ENCODE data around the gene PCMTD2. TPM values are rescaled to one million over a fixed set of nuclear protein-coding genes. Genes with fewer than 3 reads are reported as not detected.

PCMTD2 gene
- total RNA-seq (2014; rRNA removed; shearing (Covaris generic); ENCODE audit: low replicate concordance), result 42.4 and 79.3 TPM in 2 replicates

GRCh38 chr20:64255361-64256281 lies at the start of gene PCMTD2:
Gene PCMTD2 (plus strand): TSS chr20:64255748. CDS start chr20:64259966, 4,218 bp downstream.
- Histone ChIP-seq H3K4me3 (peak within 1 kb of the TSS; percentile 97), H3K27me3 (peaks cover 7% of the 10 kb centered on the region), H3K9me3 (no peaks in the 10 kb centered on the region), H3K36me3 (no peaks in the 10 kb centered on the region)
- DNase-seq, result peak; percentile 84

- no peaks in the 10 kb centered on the region for H3K9me3 ChIP-seq
- H3K36me3 ChIP-seq, result no peaks in the 10 kb centered on the region
- no peak overlapping the region for H3K4me3 ChIP-seq
- no peaks in the 10 kb centered on the region for H3K27me3 ChIP-seq
- no peak for DNase-seq
Observed at GRCh38 chr20:64206614-64207013, 48.9 kb upstream of the PCMTD2 start.

GRCh38 chr20:64207641-64208590 lies 47.6 kb upstream of the PCMTD2 start:
- DNase-seq, result no peak
- no peaks in the 10 kb centered on the region for H3K27me3 ChIP-seq
- no peak overlapping the region for H3K4me3 ChIP-seq
- H3K9me3 ChIP-seq, result no peaks in the 10 kb centered on the region
- no peaks in the 10 kb centered on the region for H3K36me3 ChIP-seq

- H3K4me3 ChIP-seq, result no peak overlapping the region
- H3K36me3 ChIP-seq, result no peaks in the 10 kb centered on the region
- no peaks in the 10 kb centered on the region for H3K9me3 ChIP-seq
- no peak for DNase-seq
- H3K27me3 ChIP-seq, result no peaks in the 10 kb centered on the region
Observed at GRCh38 chr20:64209148-64209547, 46.4 kb upstream of the PCMTD2 start.

- no peak for DNase-seq
- Histone ChIP-seq H3K4me3 (no peak overlapping the region), H3K27me3 (no peaks in the 10 kb centered on the region), H3K36me3 (no peaks in the 10 kb centered on the region), H3K9me3 (no peaks in the 10 kb centered on the region)
Observed at GRCh38 chr20:64210656-64211369, 44.7 kb upstream of the PCMTD2 start.

- H3K27me3 ChIP-seq, result no peaks in the 10 kb centered on the region
- no peaks in the 10 kb centered on the region for H3K9me3 ChIP-seq
- no peak overlapping the region for H3K4me3 ChIP-seq
- no peaks in the 10 kb centered on the region for H3K36me3 ChIP-seq
- DNase-seq, result no peak
Observed at GRCh38 chr20:64211874-64212658, 43.5 kb upstream of the PCMTD2 start.

GRCh38 chr20:64212755-64213154 lies 42.8 kb upstream of the PCMTD2 start:
- peak; percentile 38 for DNase-seq
- no peaks in the 10 kb centered on the region for H3K27me3 ChIP-seq
- H3K9me3 ChIP-seq, result no peaks in the 10 kb centered on the region
- H3K36me3 ChIP-seq, result no peaks in the 10 kb centered on the region
- H3K4me3 ChIP-seq, result no peak overlapping the region

- Histone ChIP-seq H3K27me3 (no peaks in the 10 kb centered on the region), H3K36me3 (no peaks in the 10 kb centered on the region)
Observed at GRCh38 chr20:64214113-64214512, 41.4 kb upstream of the PCMTD2 start.

GRCh38 chr20:64214952-64215351 lies 40.6 kb upstream of the PCMTD2 start:
- Histone ChIP-seq H3K9me3 (no peaks in the 10 kb centered on the region), H3K27me3 (no peaks in the 10 kb centered on the region), H3K4me3 (no peak overlapping the region), H3K36me3 (no peaks in the 10 kb centered on the region)
- no peak for DNase-seq

More at GRCh38 chr20:64214113-64214512, 41.4 kb upstream of the PCMTD2 start:
- no peak for DNase-seq
- no peaks in the 10 kb centered on the region for H3K9me3 ChIP-seq
- H3K4me3 ChIP-seq, result no peak overlapping the region

- H3K27me3 ChIP-seq, result no peaks in the 10 kb centered on the region
Observed at GRCh38 chr20:64216036-64216435, 39.5 kb upstream of the PCMTD2 start.

GRCh38 chr20:64216910-64217309 lies 38.6 kb upstream of the PCMTD2 start:
- DNase-seq, result no peak
- H3K4me3 ChIP-seq, result no peak overlapping the region
- no peaks in the 10 kb centered on the region for H3K27me3 ChIP-seq
- no peaks in the 10 kb centered on the region for H3K36me3 ChIP-seq
- no peaks in the 10 kb centered on the region for H3K9me3 ChIP-seq

More at GRCh38 chr20:64216036-64216435, 39.5 kb upstream of the PCMTD2 start:
- DNase-seq, result no peak
- Histone ChIP-seq H3K9me3 (no peaks in the 10 kb centered on the region), H3K36me3 (no peaks in the 10 kb centered on the region), H3K4me3 (no peak overlapping the region)

GRCh38 chr20:64217539-64218221 lies 37.9 kb upstream of the PCMTD2 start:
- Histone ChIP-seq H3K36me3 (no peaks in the 10 kb centered on the region), H3K4me3 (no peak overlapping the region), H3K9me3 (no peaks in the 10 kb centered on the region), H3K27me3 (no peaks in the 10 kb centered on the region)
- no peak for DNase-seq

- no peaks in the 10 kb centered on the region for H3K36me3 ChIP-seq
- DNase-seq, result no peak
- H3K27me3 ChIP-seq, result no peaks in the 10 kb centered on the region
- no peak overlapping the region for H3K4me3 ChIP-seq
- H3K9me3 ChIP-seq, result no peaks in the 10 kb centered on the region
Observed at GRCh38 chr20:64219202-64219601, 36.3 kb upstream of the PCMTD2 start.

- no peak for DNase-seq
- Histone ChIP-seq H3K9me3 (no peaks in the 10 kb centered on the region), H3K36me3 (no peaks in the 10 kb centered on the region), H3K4me3 (no peak overlapping the region), H3K27me3 (no peaks in the 10 kb centered on the region)
Observed at GRCh38 chr20:64219730-64220129, 35.8 kb upstream of the PCMTD2 start.

- no peak overlapping the region for H3K4me3 ChIP-seq
- no peak for DNase-seq
- no peaks in the 10 kb centered on the region for H3K36me3 ChIP-seq
- H3K27me3 ChIP-seq, result no peaks in the 10 kb centered on the region
- no peaks in the 10 kb centered on the region for H3K9me3 ChIP-seq
Observed at GRCh38 chr20:64220420-64220819, 35.1 kb upstream of the PCMTD2 start.
